NCI-H128 (cell line): ENCODE measurements around the gene ACAD11.

Experiments used
- DNase-seq: peaks from one replicate; lab custom pipeline; 2025; ENCODE audit not compliant: unreplicated experiment; lab: John Stamatoyannopoulos, UW

Gene ACAD11

GRCh38 chr3:132659365-132660051 is at the start of gene ACAD11:
Gene ACAD11, minus strand, starts transcription at chr3:132659809. Its CDS starts 58 bp downstream, at chr3:132659751.
- peak; percentile 68 for DNase-seq

DNA sequence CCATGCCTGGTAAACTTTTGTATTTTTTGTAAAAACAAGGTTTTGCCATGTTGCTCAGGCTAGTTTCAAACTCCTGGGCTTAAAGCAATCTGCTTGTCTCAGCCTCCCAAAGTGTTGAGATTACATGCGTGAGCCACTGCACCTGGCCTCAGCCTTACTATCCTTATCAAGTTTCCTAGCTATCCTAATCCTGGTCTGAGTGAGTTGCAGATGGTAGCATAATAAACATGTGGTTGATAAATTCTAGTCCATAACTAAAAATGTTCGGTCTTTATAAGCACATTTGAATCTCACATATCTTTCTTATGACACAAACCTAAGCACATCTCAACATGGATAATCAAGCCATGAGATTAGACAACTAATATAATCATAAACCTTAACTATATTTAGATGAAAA is 44.1 kb upstream of the ACAD11 start:
- DNase-seq, result no peak

DNA sequence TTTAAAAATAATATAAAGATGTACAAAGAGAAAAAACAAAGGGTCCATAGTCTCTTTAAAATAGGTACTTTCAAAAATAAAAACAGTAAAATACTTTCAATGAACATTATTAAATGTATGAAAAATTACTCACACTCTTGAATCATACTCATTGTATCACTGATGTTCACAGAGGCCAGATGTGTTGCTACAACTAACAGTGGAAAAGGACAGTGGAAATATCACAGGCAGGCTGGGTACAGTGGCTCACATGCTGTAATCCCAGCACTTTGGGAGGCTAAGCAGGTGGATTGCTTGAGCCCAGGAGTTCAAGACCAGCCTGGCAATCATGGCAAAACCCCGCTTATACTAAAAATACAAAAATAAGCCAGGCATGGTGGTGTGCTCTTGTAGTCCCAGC is 35.8 kb upstream of the ACAD11 start:
- DNase-seq, result no peak

- DNase-seq, result no peak
Measured at GRCh38 chr3:132694991-132695390, 35.4 kb upstream of the ACAD11 start.

DNA sequence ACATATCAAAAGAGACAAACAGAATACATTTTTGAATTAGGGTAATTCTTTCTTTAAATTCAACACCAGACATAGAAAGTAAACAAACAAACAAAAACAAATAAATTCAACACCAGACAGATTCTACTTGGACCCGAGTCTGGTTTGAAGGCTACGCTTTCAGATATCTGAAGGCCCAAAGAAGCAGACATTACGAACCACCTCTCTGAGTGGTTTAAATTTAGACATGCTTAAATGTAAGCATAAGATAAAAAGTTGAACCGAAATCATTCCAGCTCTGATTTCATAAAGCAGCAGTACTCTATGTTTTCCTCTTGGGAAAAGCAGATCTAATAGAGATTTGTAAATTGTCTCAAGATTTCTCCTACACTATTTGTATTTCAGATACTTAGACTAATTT is 30.4 kb upstream of the ACAD11 start:
- DNase-seq, result no peak

- no peak for DNase-seq
Measured at GRCh38 chr3:132682201-132682600, 22.6 kb upstream of the ACAD11 start.

- no peak for DNase-seq
Measured at GRCh38 chr3:132681421-132681820, 21.8 kb upstream of the ACAD11 start.

DNA sequence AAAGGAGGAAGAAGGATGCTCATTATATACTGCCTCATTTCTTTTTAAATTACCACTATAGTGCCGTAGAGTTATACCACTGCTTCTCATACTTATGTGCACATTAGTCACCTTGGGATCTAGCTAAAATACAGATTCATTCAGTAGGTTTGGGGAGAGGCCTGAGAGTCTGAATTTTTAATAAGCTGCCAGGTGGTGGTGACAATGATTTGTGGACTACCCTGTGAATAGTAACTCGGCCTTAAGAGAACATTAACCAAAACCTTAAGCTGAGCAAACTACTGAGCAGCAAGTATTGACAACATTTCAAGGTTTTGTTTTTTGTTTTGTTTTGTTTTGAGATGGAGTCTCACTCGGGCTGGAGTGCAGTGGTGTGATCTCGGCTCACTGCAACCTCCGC is 20.3 kb upstream of the ACAD11 start:
- DNase-seq, result no peak

- no peak for DNase-seq
Measured at GRCh38 chr3:132675408-132675807, 15.8 kb upstream of the ACAD11 start.

- no peak for DNase-seq
Measured at GRCh38 chr3:132669256-132669777, 9.7 kb upstream of the ACAD11 start.

GRCh38 chr3:132665230-132665745 is 5.7 kb upstream of the ACAD11 start:
- no peak for DNase-seq

GRCh38 chr3:132662212-132662611 is 2.6 kb upstream of the ACAD11 start:
- no peak for DNase-seq

DNA sequence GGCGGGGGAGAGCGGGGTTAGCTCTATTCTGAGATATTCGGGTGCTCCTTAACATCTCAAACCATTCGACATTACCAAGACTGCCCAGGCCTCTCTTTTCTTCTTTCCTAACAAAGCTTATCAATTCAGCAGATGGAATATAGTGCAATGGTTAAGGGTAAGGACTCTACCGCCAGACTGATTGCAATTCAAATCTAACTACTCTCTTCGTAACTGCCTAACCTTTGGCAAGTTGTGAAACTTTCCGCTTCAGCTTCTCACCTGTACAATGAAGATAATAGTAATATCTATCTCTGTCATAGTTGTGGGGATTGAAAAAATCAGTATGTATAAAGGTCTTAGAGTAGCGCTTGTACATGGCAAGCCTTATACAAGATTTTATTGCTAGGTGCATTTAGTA is 1.5 kb upstream of the ACAD11 start:
- no peak for DNase-seq

- no peak for DNase-seq
Measured at GRCh38 chr3:132660811-132661070, 1.1 kb upstream of the ACAD11 start.

GRCh38 chr3:132660052-132660810 is 622 bp upstream of the ACAD11 start, which contains the start of gene UBA5:
Gene UBA5, plus strand, starts transcription at chr3:132660329. Its CDS starts 209 bp downstream, at chr3:132660538.
- peak; percentile 64 for DNase-seq

- DNase-seq, result no peak
Measured at GRCh38 chr3:132659000-132659364, 627 bp downstream of the ACAD11 start.

GRCh38 chr3:132657869-132658747 is 1.5 kb downstream of the ACAD11 start:
- DNase-seq, result no peak

- no peak for DNase-seq
Measured at GRCh38 chr3:132655471-132655870, 4.1 kb downstream of the ACAD11 start.

DNA sequence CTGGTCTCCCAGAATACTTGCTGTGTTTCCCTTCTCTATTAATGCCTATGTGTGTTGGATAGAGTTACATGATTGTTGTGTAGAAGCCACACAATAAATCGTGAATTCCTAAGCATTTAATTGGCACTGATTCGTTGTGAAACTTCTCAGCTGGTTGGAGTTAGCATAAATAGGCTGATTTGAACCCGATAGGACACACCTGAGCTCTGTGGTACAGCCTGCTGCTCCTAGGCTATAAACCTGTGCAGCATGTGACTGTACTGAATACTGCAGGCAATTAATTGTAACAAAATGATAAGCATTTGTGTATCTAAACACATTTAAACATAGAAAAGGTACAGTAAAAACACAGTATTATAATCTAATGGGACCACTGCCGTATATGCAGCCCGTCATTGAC is 4.9 kb downstream of the ACAD11 start:
- DNase-seq, result no peak

- no peak for DNase-seq
Measured at GRCh38 chr3:132654190-132654589, 5.4 kb downstream of the ACAD11 start.

DNA sequence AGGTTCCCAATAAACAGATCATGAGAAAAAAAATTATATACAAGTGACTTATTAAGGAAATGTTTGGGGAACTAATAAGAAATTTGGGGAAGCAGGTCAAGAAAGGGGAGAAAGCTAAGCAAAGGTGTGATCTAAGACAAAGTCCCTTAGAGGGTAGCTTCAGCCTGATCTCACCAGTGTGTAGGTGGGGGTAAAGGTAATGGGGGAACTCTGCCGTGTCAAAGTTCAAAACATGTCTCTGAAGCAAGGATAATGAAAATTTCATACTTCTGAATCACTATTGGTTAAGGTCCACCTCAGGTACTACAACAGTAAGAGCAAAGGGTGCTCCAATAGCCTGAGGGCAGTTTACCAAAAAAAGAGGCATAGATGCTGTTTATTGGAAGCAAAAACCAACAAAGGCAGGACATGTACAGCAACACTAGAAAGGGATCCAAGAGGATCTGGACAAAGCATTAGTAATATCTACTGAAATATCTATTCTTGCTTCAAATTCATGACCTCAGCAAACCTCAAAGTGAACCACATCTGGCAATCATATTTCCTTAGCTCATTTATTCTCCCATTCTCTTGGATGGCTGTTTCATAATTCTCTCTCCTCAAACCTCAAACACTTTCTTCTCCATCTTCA is 6.9 kb downstream of the ACAD11 start:
- no peak for DNase-seq
